GM12878 (cell line): ENCODE measurements around the gene KRR1. TPM values are rescaled to one million over a fixed set of nuclear protein-coding genes. Genes with fewer than 3 reads are reported as not detected.

Source experiments
- ATAC-seq: fragments of 200-7000 bp; cut with Tn5 transposase; 3 replicates; pipeline ENCODE4 v1.9.1; 2020; ENCODE audit warnings: mild to moderate bottlenecking, moderate library complexity
- BruUV-seq: library from RNA; stranded (reverse); fragments of 400-500 nt; replicated peaks from 2 replicates; lab custom pipeline; 2021; lab: Mats Ljungman, UMichigan
- CTCF ChIA-PET: fragments of 300-600 bp; sonication (Branson Sonifier 250); formaldehyde crosslinking; extraction: SDS; loops from one replicate; lab custom pipeline; 2021; ENCODE audit warnings: inconsistent platforms; lab: Yijun Ruan, JAX
- POLR2A ChIA-PET: fragments of 350-600 bp; formaldehyde crosslinking; extraction: SDS; loops from one replicate; lab custom pipeline; 2021; ENCODE audit warnings: inconsistent platforms; lab: Charles Lee
- RAD21 ChIA-PET: fragments of 300-600 bp; sonication (Branson Sonifier 250); formaldehyde crosslinking; loops from one replicate; lab custom pipeline; 2023; ENCODE audit warnings: antibody characterized with exemption; ENCODE audit not compliant: unreplicated experiment; lab: Charles Lee
- SMC1A ChIA-PET: fragments of 300-600 bp; sonication (Branson Sonifier 250); formaldehyde crosslinking; loops from one replicate; lab custom pipeline; 2023; ENCODE audit not compliant: unreplicated experiment, uncharacterized antibody; lab: Charles Lee
- DNase-seq: peaks from one replicate; pipeline ENCODE4 v3.0.0-alpha.2; 2011; ENCODE audit warnings: low read depth, low spot score
- FAIRE-seq: peaks from 3 replicates; lab custom pipeline; 2011; peaks lifted over from hg19 to GRCh38; lab: Jason Lieb, UNC
- H2AFZ ChIP-seq: 2 replicates; pipeline ENCODE4 v1.6.0; 2011; ENCODE audit warnings: low read depth, low read length, control low read depth; ENCODE audit not compliant: control insufficient read depth
- H3K27ac ChIP-seq: 2 replicates; pipeline ENCODE4 v1.5.1; 2011; ENCODE audit warnings: control low read depth; ENCODE audit not compliant: control insufficient read depth, insufficient read depth
- H3K27me3 ChIP-seq, 2 experiments: replicated peaks in 1 of 2; 2 replicates each; pipeline versions ENCODE4 v1.6.0 to v1.6.1; 2011; ENCODE audit warnings: low read length in 1 of 2; ENCODE audit not compliant: control insufficient read depth in 2 of 2, insufficient read depth in 2 of 2
- H3K36me3 ChIP-seq, 2 experiments: 2 replicates each; pipeline ENCODE4 v1.5.1; 2011; ENCODE audit warnings: low read length in 1 of 2; ENCODE audit not compliant: control insufficient read depth in 2 of 2, insufficient read depth in 2 of 2
- H3K4me1 ChIP-seq: 2 replicates; pipeline ENCODE4 v1.6.1; 2011; ENCODE audit warnings: mild to moderate bottlenecking, low read length, moderate library complexity, mixed read lengths; ENCODE audit not compliant: control insufficient read depth, insufficient read depth
- H3K4me2 ChIP-seq: 2 replicates; pipeline ENCODE4 v1.6.0; 2011; ENCODE audit warnings: control low read depth; ENCODE audit not compliant: control insufficient read depth, insufficient read depth
- H3K4me3 ChIP-seq: fragments of 200-600 bp; sonication (generic); 2 replicates; pipeline ENCODE4 v1.5.1; 2016
- H3K79me2 ChIP-seq: 2 replicates; pipeline ENCODE4 v1.6.0; 2011; ENCODE audit warnings: low read length; ENCODE audit not compliant: control insufficient read depth, insufficient read depth
- H3K9ac ChIP-seq: 2 replicates; pipeline ENCODE4 v1.8.0; 2011; ENCODE audit warnings: low read length, control low read depth, mixed read lengths; ENCODE audit not compliant: control insufficient read depth, insufficient read depth
- H3K9me3 ChIP-seq: replicated peaks from 3 replicates; pipeline ENCODE4 v1.5.1; 2011; ENCODE audit warnings: mild to moderate bottlenecking, low read length; ENCODE audit not compliant: control insufficient read depth, insufficient read depth
- H4K20me1 ChIP-seq: 2 replicates; pipeline ENCODE4 v1.6.0; 2011; ENCODE audit not compliant: control insufficient read depth, insufficient read depth
- RAD51 ChIP-seq: fragments of 450-650 bp; IDR thresholded peaks from 2 replicates; pipeline ENCODE4 v1.6.1; 2016; ENCODE audit warnings: moderate library complexity, mild to moderate bottlenecking, inconsistent platforms
- ZSCAN29 ChIP-seq: fragments of 450-650 bp; IDR thresholded peaks from 2 replicates; pipeline ENCODE4 v1.6.1; 2017; ENCODE audit warnings: mild to moderate bottlenecking, moderate library complexity
- WGBS: methylation state at CpG from one replicate; pipeline ENCODE4 v1.1.6; 2016; ENCODE audit warnings: low lambda C conversion rate; ENCODE audit not compliant: insufficient replicate concordance, insufficient coverage; ENCODE audit errors: missing lambda C conversion rate; 5-methylcytosine and 5-hydroxymethylcytosine counted together
- in situ Hi-C: fragments of 300-500 bp; cut with MboI; formaldehyde crosslinking; loops from 9 replicates; pipeline ENCODE4 v1.14.3; 2018; ENCODE audit warnings: mixed read lengths
- intact Hi-C: fragments of 100-400 bp; cut with micrococcal nuclease; formaldehyde crosslinking; loops from one replicate; pipeline ENCODE4 v1.14.2; 2022; ENCODE audit not compliant: unreplicated experiment
- polyA plus RNA-seq, 11 experiments: library from polyadenylated mRNA; depleted of rRNA in 4 of 11; unstranded in 6 of 11; stranded (reverse) in 5 of 11; fragments of >200 nt; fragmentation: Nextera tagmentation in 4 of 11; fragmentation: Illumina TruSeq in 1 of 11; extraction: Ambion mirVana in 4 of 11; extraction: Trizol in 1 of 11; gene quantifications; 1 replicate in 1 of 11; 2 replicates in 10 of 11; pipeline versions ENCODE4 v1.2.1 to v1.2.3, GENCODE V29; 2011 to 2016; ENCODE audit warnings: inconsistent platforms in 2 of 11, missing spikeins in 2 of 11, low read depth in 1 of 11
- total RNA-seq, 4 experiments: library from RNA; depleted of rRNA in 3 of 4; stranded (reverse); fragments of >200 nt in 3 of 4; fragmentation: Illumina TruSeq in 1 of 4; extraction: Trizol in 1 of 4; gene quantifications; 2 replicates each; pipeline versions ENCODE4 v1.2.1 to v1.2.3, GENCODE V29; 2013 to 2021
- TF ChIP-seq, protein P1 (sequence below): fragments of 450-650 bp; IDR thresholded peaks from 2 replicates; pipeline ENCODE4 v1.6.1; 2018; ENCODE audit warnings: borderline replicate concordance, mild to moderate bottlenecking; ENCODE audit not compliant: partially characterized antibody

KRR1 gene
- total and polyA plus RNA-seq, 10 of the 15 experiments (the other 5 are each of a cell fraction or from before 2014, with no cell fraction given): 29.6 to 103 (median 75.3) TPM

DNA sequence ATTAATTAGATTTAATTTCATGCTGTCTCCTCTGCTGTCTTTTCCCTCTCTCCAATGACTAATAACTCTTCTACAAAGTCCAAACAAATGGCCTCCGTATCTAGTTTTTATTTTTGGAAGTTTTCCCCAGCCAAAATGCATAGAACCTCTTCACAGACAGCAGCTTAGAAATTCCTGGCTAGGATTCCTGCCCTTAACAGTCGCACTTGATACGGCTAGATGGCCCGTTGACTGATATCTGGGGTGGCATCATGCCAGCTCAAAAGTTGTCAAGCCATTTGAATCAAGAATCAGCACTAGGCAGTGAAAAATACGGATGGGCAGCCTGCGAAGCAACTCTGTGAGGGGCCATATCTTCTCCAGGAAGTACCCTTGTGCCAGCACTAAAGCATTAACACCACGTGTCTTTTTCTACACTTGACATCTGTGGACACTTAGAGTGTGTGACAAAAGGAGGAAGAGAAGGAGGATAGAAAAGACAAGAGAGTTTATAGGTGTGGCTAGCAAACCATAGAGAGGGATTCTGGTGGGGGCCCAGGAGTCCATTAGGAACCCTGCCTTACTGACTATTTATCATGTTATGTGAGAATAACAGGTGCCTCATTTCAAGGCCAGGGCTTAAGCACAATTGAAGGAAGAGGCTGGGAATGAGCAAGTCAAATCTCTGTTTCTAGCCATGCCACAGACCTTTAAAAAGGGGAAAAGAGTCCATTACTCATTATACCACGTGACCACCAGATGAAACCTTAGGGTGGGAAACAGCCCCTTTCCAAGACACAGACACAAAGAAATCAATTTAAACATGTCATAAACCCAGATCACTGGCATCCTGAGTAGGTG, 39.2 kb upstream of the KRR1 start:
- Histone ChIP-seq H3K27ac (no peak overlapping the region), H3K4me2 (no peak overlapping the region), H3K79me2 (no peaks in the 10 kb centered on the region), H3K4me3 (no peak overlapping the region), H3K36me3 (no peaks in the 10 kb centered on the region), H3K4me1 (no peaks in the 10 kb centered on the region), H4K20me1 (no peaks in the 10 kb centered on the region), H3K9me3 (no peaks in the 10 kb centered on the region), H3K27me3 (no peaks in the 10 kb centered on the region), H2AFZ (no peak overlapping the region), H3K9ac (no peak overlapping the region)
- DNase-seq (no peak), ATAC-seq (no peak), FAIRE-seq (no peak)
- no TSS peak for BruUV-seq
- ChIA-PET SMC1A (interaction anchor here (1.0 to 1.2 kb wide), 3 partner anchors 8 to 40 kb away, joined by 3 to 6 read pairs (median 5); no protein-coding TSS in a partner anchor), CTCF (interaction anchor here (0.6 to 1.0 kb wide), 3 partner anchors 9 to 23 kb away, joined by 3 to 4 read pairs (median 3); no protein-coding TSS in a partner anchor), POLR2A (interaction anchor here (0.7 kb wide), 1 partner anchor 1059 kb away, joined by 6 read pairs; no protein-coding TSS in a partner anchor), RAD21 (interaction anchor here (1.2 kb wide), 1 partner anchor 10 kb away, joined by 3 read pairs; no protein-coding TSS in a partner anchor)
- WGBS: 50% methylated on average over 8 of the region's 8 CpGs
- intact Hi-C loops (no loop called here), in situ Hi-C loops (no loop called here)
- peak; percentile 64; the same call in 1 of the 2 replicates for TF ChIP-seq RAD51
- no peak for TF ChIP-seq ZSCAN29
- TF ChIP-seq, protein P1, sequence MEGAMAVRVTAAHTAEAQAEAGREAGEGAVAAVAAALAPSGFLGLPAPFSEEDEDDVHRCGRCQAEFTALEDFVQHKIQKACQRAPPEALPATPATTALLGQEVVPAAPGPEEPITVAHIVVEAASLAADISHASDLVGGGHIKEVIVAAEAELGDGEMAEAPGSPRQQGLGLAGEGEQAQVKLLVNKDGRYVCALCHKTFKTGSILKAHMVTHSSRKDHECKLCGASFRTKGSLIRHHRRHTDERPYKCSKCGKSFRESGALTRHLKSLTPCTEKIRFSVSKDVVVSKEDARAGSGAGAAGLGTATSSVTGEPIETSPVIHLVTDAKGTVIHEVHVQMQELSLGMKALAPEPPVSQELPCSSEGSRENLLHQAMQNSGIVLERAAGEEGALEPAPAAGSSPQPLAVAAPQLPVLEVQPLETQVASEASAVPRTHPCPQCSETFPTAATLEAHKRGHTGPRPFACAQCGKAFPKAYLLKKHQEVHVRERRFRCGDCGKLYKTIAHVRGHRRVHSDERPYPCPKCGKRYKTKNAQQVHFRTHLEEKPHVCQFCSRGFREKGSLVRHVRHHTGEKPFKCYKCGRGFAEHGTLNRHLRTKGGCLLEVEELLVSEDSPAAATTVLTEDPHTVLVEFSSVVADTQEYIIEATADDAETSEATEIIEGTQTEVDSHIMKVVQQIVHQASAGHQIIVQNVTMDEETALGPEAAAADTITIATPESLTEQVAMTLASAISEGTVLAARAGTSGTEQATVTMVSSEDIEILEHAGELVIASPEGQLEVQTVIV: no peak
